Brain microvascular endothelial cell (primary cell): Measurements from ENCODE around the gene ESRRB.
A peak's percentile ranks its signal among the peaks of the same experiment; 100 is the strongest.

Source experiments
- DNase-seq: peaks from one replicate; pipeline ENCODE4 v3.0.0-alpha.2; 2020
- H3K27ac ChIP-seq: fragments of 250-450 bp; sonication (Bioruptor Pico); 2 replicates; pipeline ENCODE4 v1.5.1; 2020; ENCODE audit warnings: mild to moderate bottlenecking, moderate library complexity
- H3K27me3 ChIP-seq: fragments of 250-450 bp; sonication (Bioruptor Pico); replicated peaks from 2 replicates; pipeline ENCODE4 v1.5.1; 2020; ENCODE audit warnings: mild to moderate bottlenecking
- H3K36me3 ChIP-seq: fragments of 250-450 bp; sonication (Bioruptor Pico); replicated peaks from 2 replicates; pipeline ENCODE4 v1.5.1; 2020; ENCODE audit warnings: mild to moderate bottlenecking
- H3K4me3 ChIP-seq: 2 replicates; pipeline ENCODE4 v1.5.1; 2011; ENCODE audit warnings: low read depth, mild to moderate bottlenecking, control low read depth, low read length, moderate library complexity
- CTCF ChIP-seq: IDR thresholded peaks from 2 replicates; pipeline ENCODE4 v1.5.1; 2011; ENCODE audit warnings: low read depth, mild to moderate bottlenecking, moderate library complexity, low read length, control low read depth, inconsistent platforms; ENCODE audit errors: missing control alignments
- in situ Hi-C: cut with HindIII; loops from 2 replicates; pipeline ENCODE4 v1.10.0; 2017; ENCODE audit warnings: low sequenced_read_pairs, low pct_ligation_motif_present

Gene ESRRB

GRCh38 chr14:76375947-76376404 lies at the start of gene ESRRB:
Gene ESRRB, plus strand, starts transcription at chr14:76376137. Its CDS starts 265 bp downstream, at chr14:76376402.
- Histone ChIP-seq H3K36me3 (no peaks in the 10 kb centered on the region), H3K27me3 (peaks cover 39% of the 10 kb centered on the region), H3K4me3 (peak within 1 kb of the TSS; percentile 22), H3K27ac (no peak within 1 kb of the TSS)
- in situ Hi-C loops = no loop called here
- TF ChIP-seq CTCF = no peak
- DNase-seq = no peak

GRCh38 chr14:76326918-76327689 lies 48.8 kb upstream of the ESRRB start:
- no peak for DNase-seq
- H3K4me3 ChIP-seq = no peak overlapping the region
- no peak overlapping the region for H3K27ac ChIP-seq
- peaks cover 17% of the 10 kb centered on the region for H3K27me3 ChIP-seq
- in situ Hi-C loops = no loop called here
- H3K36me3 ChIP-seq = no peaks in the 10 kb centered on the region
- no peak for TF ChIP-seq CTCF

GRCh38 chr14:76328457-76329137 lies 47.3 kb upstream of the ESRRB start:
- no peaks in the 10 kb centered on the region for H3K36me3 ChIP-seq
- no peak overlapping the region for H3K4me3 ChIP-seq
- H3K27ac ChIP-seq = no peak overlapping the region
- peaks cover 17% of the 10 kb centered on the region for H3K27me3 ChIP-seq
- DNase-seq = no peak
- in situ Hi-C loops = no loop called here
- no peak for TF ChIP-seq CTCF

- no peak for DNase-seq
- TF ChIP-seq CTCF = no peak
- in situ Hi-C loops = no loop called here
- Histone ChIP-seq H3K27ac (no peak overlapping the region), H3K4me3 (no peak overlapping the region), H3K27me3 (peaks cover 17% of the 10 kb centered on the region), H3K36me3 (no peaks in the 10 kb centered on the region)
Observed at GRCh38 chr14:76329154-76329928, 46.6 kb upstream of the ESRRB start.

GRCh38 chr14:76329951-76330350 lies 46.0 kb upstream of the ESRRB start:
- Histone ChIP-seq H3K27me3 (peaks cover 17% of the 10 kb centered on the region), H3K27ac (no peak overlapping the region), H3K4me3 (no peak overlapping the region), H3K36me3 (no peaks in the 10 kb centered on the region)
- in situ Hi-C loops = no loop called here
- no peak for DNase-seq
- TF ChIP-seq CTCF = no peak
